Measurements from ENCODE around the gene CRYZ. TPM values are rescaled to one million over a fixed set of nuclear protein-coding genes. Genes with fewer than 3 reads are reported as not detected.
"Not testable (repeated sequence)": the region's sequence is repeated elsewhere in the genome, so short reads cannot be mapped to it uniquely, and the experiment has no call there.

Gene CRYZ, protein sequence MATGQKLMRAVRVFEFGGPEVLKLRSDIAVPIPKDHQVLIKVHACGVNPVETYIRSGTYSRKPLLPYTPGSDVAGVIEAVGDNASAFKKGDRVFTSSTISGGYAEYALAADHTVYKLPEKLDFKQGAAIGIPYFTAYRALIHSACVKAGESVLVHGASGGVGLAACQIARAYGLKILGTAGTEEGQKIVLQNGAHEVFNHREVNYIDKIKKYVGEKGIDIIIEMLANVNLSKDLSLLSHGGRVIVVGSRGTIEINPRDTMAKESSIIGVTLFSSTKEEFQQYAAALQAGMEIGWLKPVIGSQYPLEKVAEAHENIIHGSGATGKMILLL
- 28.0 TPM for polyA plus RNA-seq (ENCODE audit: insufficient read length)

- peak; percentile 94 for DNase-seq
These were observed at the start of gene CRYZ, which contains the start of gene TYW3 for GRCh38 chr1:74732960-74733603. TSS of gene CRYZ (minus strand) at chr1:74733050. CDS start at chr1:74724821, 8,229 bp downstream. TSS of gene TYW3 (plus strand) at chr1:74733152. CDS start at chr1:74733245, 93 bp downstream.

DNA sequence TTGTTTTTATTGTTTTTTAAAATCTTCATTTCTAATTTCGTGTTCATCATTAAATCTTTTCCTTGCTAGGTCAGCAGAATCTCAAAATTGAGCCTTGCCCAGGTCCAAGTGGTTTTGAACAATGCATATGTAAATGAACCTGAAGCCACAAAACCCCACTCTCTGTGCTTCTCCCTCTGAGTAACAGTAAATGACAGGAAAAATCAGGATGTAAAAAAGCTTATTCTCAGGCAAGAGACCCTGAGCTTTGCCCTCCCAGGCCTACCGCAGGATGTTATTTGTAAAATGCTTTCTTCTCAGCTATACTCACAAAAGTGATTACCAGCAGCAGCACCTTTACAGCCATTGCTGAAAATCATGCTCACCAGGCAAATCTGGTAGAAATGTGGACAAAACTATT is 47.7 kb upstream of the CRYZ start:
- no peak for DNase-seq

- no peak for DNase-seq
These were observed 46.9 kb upstream of the CRYZ start for GRCh38 chr1:74779750-74780149.

DNA sequence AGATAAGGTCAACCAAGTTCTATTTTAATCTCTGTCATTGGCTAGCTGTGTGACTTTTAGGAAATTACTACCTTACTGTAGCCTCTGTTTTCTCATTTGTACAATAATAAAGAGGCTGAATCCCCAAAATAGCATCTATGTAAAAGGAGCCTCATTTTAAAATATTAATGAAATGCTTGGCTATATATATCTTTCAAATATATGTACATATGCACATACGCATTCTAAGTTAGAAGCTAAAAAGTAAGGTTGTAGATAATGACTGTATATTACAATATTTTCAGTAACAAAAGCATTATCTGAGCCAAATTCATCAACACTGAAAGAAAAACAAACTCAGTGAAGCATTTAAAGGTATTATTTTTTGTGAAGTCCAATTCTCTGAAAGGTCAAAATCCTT is 44.7 kb upstream of the CRYZ start:
- DNase-seq = no peak

DNA sequence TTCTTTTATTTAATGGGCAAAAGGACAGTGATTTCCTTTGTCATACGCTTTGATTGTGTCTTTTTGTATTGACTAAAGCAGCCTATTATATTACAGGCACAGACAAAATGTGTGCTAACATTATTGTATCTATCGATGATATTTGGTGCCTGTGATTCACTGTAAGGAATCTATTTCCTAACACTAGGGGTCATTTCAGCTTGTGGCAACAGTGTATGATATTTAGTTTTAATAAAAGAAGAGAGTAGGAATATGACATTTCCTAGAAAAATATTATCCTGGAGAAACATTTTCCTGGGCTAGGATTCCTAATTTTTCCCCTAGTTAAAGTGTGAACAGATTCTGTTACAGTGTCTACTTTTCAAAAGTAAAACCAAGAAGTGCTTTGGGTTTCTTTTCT is 42.9 kb upstream of the CRYZ start:
- DNase-seq = no peak

DNA sequence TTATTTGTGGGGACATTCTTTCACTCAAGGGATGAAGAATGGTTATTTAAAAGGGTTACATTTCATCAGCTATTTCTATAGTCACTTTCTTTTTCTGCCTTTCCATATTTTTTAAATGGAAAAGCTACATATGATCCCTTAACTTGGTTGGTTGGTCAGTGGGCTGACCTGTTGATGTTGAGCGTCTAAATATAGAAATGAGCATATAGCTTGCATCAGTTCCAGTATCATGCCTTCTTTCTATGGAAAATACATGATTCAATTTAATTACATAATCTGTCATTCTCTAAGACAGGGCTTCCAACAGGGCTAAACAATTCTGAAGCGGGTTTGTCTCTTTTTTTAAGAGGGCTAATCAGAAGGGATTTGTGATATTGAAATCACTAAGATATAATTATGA is 40.7 kb upstream of the CRYZ start:
- DNase-seq = no peak

DNA sequence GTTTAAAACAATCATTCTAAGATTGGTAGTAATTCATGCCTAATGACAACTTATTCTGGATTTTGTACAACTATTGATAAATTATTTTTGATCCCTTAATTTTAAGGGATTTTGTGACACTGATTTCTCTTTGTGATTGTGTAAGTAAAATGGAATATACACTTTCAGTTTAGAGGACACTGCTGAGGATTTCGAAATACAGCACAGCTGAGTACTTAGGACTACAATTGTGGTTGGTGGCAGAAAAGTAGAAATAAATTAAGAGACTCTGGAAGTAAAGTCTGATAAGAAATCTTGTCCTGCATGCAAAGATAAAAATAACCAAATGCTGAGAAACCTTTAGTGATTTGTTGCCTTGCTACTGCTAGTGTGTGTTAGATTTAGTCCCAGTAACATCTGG is 40.1 kb upstream of the CRYZ start:
- DNase-seq = no peak

DNA sequence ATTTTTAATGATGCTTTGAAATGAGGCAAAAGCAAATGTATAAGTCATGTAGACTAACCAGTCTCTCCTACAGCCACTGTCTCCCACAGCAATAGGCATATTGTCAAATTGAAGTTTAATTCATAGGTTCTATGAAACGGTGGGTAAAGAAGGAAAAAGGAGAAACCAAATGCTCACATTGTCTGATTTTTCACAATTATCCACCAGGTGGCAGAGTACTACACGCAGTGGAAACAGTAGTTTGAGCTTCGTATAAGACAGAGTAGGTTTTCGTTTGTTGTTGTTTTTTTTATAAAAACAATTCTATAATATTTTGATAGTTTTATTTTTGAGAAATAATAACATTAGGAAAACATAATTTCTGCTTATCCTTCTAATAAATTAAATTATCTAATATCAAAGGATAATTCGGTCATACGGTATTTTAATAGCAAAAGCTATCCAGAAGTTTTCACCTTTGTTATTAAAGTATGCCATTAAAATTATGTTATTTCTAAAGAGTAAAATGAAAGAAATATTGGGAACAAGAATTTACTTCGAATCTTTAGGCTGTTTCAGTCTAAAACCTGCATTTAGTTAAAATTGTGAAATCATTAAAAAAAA is 39.2 kb upstream of the CRYZ start:
- peak; percentile 47 for DNase-seq

GRCh38 chr1:74767490-74767889 is 34.6 kb upstream of the CRYZ start:
- DNase-seq = no peak

GRCh38 chr1:74766579-74766978 is 33.7 kb upstream of the CRYZ start:
- no peak for DNase-seq

DNA sequence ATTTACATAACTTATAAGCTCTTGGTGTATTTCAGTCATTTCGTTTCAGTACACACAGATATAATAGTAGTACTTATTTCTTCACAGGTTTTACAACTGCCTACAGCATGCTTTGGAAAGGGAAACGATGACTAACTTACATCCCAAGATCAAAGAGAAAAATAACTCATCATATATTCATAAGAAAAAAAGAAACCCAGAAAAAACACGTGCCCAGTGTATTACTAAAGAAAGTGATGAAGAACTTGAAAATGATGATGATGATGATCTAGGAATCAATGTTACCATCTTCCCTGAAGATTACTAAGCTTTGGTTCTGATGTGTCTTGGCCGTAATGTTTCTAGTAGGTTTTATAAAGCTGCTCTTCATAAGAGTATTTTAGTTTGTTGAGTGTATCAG is 31.0 kb upstream of the CRYZ start:
- no peak for DNase-seq

DNA sequence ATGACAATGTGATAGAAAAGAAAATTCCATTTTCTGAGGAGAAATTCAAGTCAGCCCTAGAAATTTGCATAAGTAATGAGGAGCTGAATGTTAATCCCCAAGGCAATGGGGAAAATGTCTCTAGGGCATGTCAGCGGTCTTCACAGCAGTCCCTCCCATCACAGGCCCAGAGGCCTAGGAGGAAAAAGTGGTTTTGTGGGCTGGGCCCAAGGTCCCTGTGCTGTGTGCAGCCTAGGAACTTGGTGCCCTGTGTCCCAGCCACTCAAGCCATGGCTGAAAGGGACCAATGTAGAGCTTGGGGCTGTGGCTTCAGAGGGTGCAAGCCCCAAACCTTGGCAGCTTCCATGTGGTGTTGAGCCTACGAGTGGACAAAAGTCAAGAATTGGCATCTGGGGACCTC is 23.8 kb upstream of the CRYZ start:
- DNase-seq = not testable (repeated sequence)

DNA sequence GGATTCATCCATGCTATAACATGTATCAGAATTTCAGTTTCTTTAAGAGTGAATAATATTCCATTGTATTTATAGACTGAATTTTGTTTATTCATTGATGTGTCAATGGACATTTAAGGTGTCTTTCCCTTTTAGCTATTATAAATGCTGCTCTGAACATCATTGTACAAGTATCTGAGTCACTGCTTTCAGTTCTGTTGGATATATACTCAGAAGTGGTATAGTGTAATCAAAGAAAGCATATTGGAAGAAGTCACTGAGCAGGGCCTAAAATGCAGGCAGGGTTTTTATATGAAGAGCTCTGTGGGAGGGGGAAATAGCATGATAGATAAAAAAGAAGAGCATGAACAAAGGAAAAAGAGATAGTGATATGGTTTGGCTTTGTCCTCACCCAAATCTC is 22.6 kb upstream of the CRYZ start:
- DNase-seq = no peak

DNA sequence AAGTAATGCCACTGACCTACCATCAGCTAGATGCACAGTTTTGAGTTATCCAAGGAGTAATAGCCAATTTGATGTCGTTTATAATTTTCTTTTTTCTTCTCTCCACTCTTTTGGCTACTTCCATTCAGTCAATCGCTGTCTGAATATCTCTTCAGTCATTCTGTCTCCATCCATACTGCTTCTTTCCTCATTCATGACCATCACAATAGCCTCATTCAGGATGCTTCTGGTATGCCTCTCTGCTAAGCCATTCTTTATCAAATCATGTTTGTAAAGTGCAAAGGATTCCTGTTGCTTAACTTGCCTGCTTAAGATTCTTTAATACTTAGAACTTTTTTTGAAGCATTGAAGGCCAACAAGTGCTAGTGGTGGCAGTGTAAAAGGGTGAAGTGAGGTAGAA is 20.3 kb upstream of the CRYZ start:
- no peak for DNase-seq

DNA sequence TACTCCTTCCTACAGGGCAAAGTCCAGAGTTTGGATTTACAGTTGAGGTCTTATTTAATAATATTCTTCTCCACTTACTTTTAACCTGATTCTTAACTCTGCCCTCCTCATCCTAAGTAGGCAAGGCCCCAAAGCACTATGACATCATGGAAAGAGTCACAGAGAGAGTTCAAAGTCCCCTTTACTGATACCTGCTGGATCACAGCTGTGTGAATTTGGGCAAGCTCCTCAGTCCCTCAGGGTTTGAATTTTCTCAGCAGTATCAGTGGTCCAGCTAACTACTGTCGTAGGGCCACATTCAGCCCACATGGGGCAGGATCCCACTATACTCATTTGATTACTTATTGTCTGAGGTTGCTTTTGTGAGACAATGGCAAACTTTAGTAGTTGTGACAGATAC is 16.1 kb upstream of the CRYZ start:
- no peak for DNase-seq

DNA sequence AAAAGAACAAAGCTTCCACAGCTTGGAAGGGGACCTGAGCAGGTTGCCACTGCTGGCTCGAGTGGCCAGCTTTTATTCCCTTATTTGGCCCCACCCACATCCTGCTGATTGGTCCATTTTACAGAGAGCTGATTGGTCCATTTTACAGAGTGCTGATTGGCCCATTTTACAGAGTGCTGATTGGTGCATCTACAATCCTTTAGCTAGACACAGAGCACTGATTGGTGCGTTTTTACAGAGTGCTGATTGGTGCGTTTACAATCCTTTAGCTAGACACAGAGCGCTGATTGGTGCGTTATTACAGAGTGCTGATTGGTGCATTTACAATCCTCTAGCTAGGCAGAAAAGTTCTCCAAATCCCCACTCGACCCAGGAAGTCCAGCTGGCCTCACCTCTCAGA is 12.4 kb upstream of the CRYZ start:
- not testable (repeated sequence) for DNase-seq

DNA sequence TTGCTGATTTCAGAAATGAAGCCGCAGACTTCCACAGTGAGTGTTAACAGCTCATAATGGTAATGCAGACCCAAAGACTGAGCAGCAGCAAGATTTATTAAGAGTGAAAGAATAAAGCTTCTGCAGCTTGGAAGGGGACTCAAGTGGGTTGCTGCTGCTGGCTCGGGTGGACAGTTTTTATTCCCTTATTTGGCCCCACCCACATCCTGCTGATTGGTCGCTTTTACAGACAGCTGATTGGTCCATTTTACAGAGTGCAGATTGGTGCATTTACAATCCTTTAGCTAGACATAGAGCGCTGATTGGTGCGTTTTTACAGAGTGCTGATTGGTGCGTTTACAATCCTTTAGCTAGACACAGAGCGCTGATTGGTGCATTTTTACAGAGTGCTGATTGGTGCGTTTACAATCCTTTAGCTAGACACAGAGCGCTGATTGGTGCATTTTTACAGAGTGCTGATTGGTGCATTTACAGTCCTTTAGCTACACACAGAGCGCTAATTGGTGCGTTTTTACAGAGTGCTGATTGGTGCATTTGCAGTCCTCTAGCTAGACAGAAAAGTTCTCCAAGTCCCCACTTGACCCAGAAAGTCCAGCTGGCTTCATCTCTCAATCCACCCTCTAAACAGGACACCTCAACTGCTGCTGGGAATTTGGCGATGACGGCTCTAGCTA is 7.6 kb upstream of the CRYZ start:
- not testable (repeated sequence) for DNase-seq

DNA sequence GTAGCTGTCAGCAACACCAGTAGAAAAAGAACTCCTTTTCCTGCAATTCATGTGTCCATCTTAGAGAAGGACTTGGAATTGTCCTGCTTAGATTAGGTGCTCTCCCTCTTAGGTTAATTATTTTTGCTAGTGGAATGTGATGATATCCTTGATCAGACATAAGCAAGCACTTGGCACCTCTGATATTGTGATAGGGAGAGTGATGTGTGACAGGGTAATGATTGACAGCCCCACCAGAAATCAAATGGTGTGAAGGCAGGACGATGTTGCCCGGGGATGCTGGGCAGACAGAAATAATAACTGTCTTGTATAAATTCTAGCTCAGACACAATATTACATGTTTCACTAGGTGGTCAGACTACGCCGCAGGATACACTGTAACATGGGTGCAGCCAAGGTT is 4.5 kb upstream of the CRYZ start:
- no peak for DNase-seq

- DNase-seq = peak; percentile 68
These were observed 994 bp upstream of the CRYZ start for GRCh38 chr1:74733604-74734484.

- not testable (repeated sequence) for DNase-seq
These were observed 541 bp downstream of the CRYZ start for GRCh38 chr1:74732071-74732946.

- no peak for DNase-seq
These were observed 1.3 kb downstream of the CRYZ start for GRCh38 chr1:74731399-74732052.

All from hindlimb muscle (tissue), 1 donor.